ENCODE results near the gene PRICKLE2. TPM values are rescaled to one million over a fixed set of nuclear protein-coding genes. Genes with fewer than 3 reads are reported as not detected.

Gene PRICKLE2
- total RNA-seq, 1 experiment from 2014 or later: 9.5 TPM

DNA sequence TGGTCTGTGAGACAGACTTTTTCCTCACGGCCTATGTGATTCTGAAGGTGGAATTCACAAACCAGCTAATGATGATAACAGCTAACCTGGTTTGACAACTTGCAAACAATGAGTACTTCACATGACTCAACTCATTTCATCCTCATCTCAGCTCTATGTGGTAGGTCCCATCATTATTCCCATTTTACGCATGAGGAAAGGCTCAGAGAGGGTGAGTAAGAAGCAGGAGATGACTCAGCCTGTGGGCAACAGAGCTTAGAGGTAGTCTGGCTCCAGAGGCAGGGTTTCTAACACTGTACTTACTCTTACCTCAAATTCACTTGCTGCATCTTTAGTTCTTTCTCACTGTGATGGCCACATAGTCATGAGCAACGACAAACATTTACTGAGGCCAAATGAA lies 176.1 kb downstream of the PRICKLE2 start:
- peak; percentile 93 for DNase-seq (ENCODE audit: low read depth)

DNA sequence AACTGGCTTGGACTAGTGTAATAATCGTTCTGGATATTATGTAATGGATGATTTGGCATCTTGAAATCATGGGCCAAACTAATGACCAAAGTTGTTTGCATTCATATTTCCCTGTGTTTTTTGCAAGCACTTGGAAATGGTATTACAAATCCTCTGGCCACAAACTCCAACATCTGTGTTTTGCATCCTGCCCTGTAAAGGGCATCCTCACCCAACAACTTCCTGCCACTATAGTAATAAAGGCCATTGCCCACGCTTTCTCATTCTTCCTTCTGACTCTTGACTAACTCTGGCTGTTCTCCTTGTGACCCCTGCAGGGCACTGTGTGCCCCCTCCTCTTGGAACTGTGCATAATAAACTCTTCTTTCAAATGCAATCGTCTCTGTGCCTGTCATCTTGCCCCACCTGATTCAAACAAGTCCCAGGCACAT lies 176.6 kb downstream of the PRICKLE2 start:
- DNase-seq (ENCODE audit: low read depth): peak; percentile 76

- DNase-seq (ENCODE audit: low read depth): no peak
These were observed 177.5 kb downstream of the PRICKLE2 start for GRCh38 chr3:64047787-64048186.

- no peak for DNase-seq (ENCODE audit: low read depth)
These were observed 178.2 kb downstream of the PRICKLE2 start for GRCh38 chr3:64046996-64047594.

DNA sequence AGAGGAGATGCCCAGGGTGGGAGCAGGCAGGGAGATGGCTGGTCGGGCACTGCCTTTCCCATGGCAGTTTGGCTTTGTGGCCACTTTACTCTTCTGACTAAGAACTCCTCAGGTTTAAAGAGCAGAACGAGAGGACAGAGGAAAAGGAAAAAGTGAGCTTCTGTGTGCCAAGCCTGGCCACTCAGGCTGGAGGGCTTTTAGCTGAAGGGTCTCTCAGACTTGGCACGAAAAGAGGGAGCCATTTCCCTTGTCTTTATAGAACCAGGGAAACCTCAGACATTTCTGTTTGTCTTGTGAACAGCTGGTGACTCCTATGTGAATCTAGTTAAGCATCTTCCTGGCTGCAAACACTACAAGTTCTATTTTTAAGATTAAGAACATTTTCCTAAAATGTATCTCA lies 178.7 kb downstream of the PRICKLE2 start:
- no peak for DNase-seq (ENCODE audit: low read depth)

DNA sequence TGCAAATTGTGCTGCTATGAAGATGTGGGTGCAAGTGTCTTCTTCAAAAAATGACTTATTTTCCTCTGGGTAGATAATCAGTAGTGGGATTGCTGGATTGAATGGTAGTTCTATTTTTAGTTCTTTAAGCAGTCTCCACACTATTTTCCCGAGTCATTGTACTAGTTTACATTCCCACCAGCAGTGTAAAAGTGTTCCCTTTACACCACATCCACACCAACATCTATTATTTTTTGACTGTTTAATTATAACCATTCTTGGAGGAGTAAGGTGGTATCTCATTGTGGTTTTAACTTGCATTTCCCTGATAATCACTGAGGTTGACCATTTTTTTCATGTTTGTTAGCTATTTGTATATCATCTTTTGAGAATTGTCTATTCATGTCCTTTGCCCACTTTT lies 182.3 kb downstream of the PRICKLE2 start:
- no peak for DNase-seq (ENCODE audit: low read depth)

Small RNAs within 50 kb of the gene (small RNA-seq; reads per million reads assigned to genes)
- 0.98 reads per million, percentile 73 among the genes with 10 or more reads in this experiment for gene RF00012

Other genes with a start within 250 kb of the PRICKLE2 start
- gene PSMD6, start 202.0 kb downstream of the PRICKLE2 start, total RNA-seq (2014; rRNA removed; shearing (Covaris generic)): 183 and 200 TPM in 2 replicates